Measurements from ENCODE around the gene TRIM71. TPM values are rescaled to one million over a fixed set of nuclear protein-coding genes. Genes with fewer than 3 reads are reported as not detected.

Gene TRIM71
- total and polyA plus RNA-seq, 2 experiments from 2014 or later: 3.3 to 21.8 TPM

DNA sequence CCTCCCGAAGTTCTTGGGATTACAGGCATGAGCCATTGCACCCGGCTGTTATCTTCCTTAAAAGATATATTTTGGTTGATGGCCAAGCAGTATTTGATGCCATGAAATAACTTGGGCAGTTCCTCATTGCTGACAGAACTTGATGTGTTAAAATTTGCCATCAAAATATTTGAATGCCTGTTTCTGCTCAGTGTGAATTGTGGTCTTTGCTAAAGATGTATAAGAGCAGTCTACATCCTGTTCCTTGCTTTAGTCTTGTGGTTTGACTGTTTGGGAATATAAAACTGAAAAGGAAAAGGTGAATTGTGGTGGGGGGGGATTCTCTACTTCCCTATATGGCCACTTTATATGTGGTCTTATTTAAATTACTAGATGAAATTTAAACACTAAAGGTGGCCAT, 14.0 kb downstream of the TRIM71 start:
- Histone ChIP-seq H3K9me3 (ENCODE audit: low read depth) (no peaks in the 10 kb centered on the region), H3K27ac (no peak overlapping the region), H3K4me3 (no peak overlapping the region), H3K4me1 (ENCODE audit: low read depth) (peaks cover 42% of the 10 kb centered on the region), H3K36me3 (no peaks in the 10 kb centered on the region), H3K27me3 (no peaks in the 10 kb centered on the region)
- no peak for DNase-seq (ENCODE audit: low read depth in 1 of 2, low spot score in 1 of 2)
- TF ChIP-seq, protein P1, sequence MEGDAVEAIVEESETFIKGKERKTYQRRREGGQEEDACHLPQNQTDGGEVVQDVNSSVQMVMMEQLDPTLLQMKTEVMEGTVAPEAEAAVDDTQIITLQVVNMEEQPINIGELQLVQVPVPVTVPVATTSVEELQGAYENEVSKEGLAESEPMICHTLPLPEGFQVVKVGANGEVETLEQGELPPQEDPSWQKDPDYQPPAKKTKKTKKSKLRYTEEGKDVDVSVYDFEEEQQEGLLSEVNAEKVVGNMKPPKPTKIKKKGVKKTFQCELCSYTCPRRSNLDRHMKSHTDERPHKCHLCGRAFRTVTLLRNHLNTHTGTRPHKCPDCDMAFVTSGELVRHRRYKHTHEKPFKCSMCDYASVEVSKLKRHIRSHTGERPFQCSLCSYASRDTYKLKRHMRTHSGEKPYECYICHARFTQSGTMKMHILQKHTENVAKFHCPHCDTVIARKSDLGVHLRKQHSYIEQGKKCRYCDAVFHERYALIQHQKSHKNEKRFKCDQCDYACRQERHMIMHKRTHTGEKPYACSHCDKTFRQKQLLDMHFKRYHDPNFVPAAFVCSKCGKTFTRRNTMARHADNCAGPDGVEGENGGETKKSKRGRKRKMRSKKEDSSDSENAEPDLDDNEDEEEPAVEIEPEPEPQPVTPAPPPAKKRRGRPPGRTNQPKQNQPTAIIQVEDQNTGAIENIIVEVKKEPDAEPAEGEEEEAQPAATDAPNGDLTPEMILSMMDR (IDR thresholded peaks at IDR 0.05; ENCODE audit: low read depth, low read length): no peak

DNA sequence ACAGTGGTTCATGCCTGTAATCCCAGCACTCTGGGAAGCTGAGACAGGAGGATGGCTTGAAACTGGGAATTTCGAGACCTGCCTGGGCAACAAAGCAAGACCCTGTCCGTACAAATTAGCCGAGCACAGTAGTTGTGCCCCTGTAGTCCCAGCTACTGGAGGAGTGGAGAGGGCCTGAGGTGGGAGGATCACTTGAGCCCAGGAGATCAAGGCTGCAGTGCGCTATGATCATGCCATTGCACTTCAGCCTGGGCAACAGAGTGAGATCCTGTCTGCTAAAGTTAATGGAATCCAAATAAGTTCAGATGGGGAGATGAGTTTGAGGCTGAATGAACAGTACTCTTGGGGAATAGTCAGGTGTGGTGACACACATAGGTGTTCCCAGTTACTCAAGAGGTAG, 14.4 kb downstream of the TRIM71 start:
- Histone ChIP-seq H3K4me1 (ENCODE audit: low read depth) (peaks cover 45% of the 10 kb centered on the region), H3K27me3 (no peaks in the 10 kb centered on the region), H3K9me3 (ENCODE audit: low read depth) (no peaks in the 10 kb centered on the region), H3K4me3 (no peak overlapping the region), H3K27ac (no peak overlapping the region), H3K36me3 (no peaks in the 10 kb centered on the region)
- TF ChIP-seq, protein P1 (IDR thresholded peaks at IDR 0.05; ENCODE audit: low read depth, low read length): no peak
- DNase-seq (ENCODE audit: low read depth in 1 of 2, low spot score in 1 of 2): no peak

DNA sequence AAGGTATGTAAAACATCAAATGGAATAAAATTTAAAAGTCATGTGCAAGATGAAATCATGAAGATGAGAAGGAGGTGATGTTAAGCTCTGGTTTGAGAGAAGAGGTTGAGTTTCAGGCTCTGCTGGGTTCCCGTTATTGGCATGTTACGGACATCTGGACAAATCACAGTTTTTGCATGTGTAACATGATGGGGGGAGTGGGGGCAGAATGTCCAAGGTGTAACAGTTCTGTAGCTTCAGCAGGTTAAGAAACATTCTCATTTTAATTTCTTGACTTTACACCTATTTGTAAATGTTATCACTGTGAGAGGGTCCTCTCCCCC, 17.2 kb downstream of the TRIM71 start:
- Histone ChIP-seq H3K4me1 (ENCODE audit: low read depth) (peaks cover 50% of the 10 kb centered on the region), H3K27me3 (no peaks in the 10 kb centered on the region), H3K36me3 (no peaks in the 10 kb centered on the region), H3K27ac (no peak overlapping the region), H3K4me3 (no peak overlapping the region), H3K9me3 (ENCODE audit: low read depth) (no peaks in the 10 kb centered on the region)
- TF ChIP-seq, protein P1 (IDR thresholded peaks at IDR 0.05; ENCODE audit: low read depth, low read length): no peak
- DNase-seq (ENCODE audit: low read depth in 1 of 2, low spot score in 1 of 2): no peak

DNA sequence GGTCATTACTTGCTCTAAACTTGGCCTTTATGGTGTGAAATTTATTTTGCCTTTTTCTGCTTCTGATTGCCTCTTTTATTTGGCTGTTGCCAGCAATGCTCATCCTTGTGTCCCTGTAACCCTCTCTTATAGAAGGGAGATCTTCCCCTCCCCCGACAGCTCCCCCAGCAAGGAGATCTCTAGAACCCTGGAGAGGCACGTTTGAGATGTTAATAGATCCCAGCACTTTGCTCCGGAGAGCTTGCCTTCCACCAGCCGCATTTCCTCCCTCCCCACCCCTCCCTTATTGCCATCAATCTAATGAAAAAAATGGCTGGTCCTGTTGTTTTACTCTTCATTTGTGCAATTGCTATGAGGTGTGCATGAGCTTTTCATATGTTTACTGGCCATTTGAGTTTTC, 18.2 kb downstream of the TRIM71 start:
- no peaks in the 10 kb centered on the region for H3K27me3 ChIP-seq
- DNase-seq (ENCODE audit: low read depth in 1 of 2, low spot score in 1 of 2): no peak
- no peaks in the 10 kb centered on the region for H3K36me3 ChIP-seq
- TF ChIP-seq, protein P1 (IDR thresholded peaks at IDR 0.05; ENCODE audit: low read depth, low read length): no peak
- H3K27ac ChIP-seq: no peak overlapping the region
- peaks cover 57% of the 10 kb centered on the region for H3K4me1 ChIP-seq (ENCODE audit: low read depth)
- no peak overlapping the region for H3K4me3 ChIP-seq
- no peaks in the 10 kb centered on the region for H3K9me3 ChIP-seq (ENCODE audit: low read depth)

DNA sequence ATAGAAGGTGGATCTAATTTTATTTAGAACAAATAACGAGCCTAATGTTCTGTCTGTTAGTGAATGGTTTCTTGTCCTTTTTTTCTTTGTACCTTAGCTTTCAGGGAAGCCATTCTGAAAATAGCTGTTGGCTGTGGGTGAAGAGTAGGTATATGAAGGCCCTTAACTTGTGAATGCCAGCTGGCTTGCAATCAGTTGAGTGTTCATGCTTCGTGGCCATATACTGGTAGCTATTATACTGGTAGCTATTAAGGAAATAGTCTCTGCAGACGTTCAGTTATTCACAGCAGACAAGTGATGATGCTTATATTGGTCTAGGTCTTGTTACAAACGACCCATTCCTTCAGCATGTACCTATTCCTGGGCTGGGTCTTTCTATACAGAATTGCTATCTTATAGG, 18.8 kb downstream of the TRIM71 start:
- no peaks in the 10 kb centered on the region for H3K9me3 ChIP-seq (ENCODE audit: low read depth)
- TF ChIP-seq, protein P1 (IDR thresholded peaks at IDR 0.05; ENCODE audit: low read depth, low read length): no peak
- no peak overlapping the region for H3K4me3 ChIP-seq
- no peaks in the 10 kb centered on the region for H3K27me3 ChIP-seq
- no peaks in the 10 kb centered on the region for H3K36me3 ChIP-seq
- DNase-seq (ENCODE audit: low read depth in 1 of 2, low spot score in 1 of 2): no peak
- peak overlapping the region; percentile 7 for H3K27ac ChIP-seq
- peaks cover 57% of the 10 kb centered on the region for H3K4me1 ChIP-seq (ENCODE audit: low read depth)

DNA sequence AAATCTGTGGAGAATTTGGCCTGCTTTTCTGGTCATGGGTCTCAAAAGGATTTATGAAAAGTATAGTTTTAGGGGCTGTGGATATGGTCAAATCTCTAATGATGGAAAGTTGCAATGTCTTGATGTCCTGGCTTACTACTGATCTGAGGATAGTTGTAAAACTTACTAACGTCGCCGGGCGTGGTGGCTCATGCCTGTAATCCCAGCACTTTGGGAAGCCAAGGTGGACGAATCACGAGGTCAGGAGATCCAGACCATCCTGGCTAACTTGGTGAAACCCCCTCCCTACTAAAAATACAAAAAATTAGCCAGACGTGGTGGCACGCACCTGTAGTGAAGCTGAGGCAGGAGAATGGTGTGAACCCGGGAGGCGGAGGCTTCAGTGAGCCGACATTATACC, 19.6 kb downstream of the TRIM71 start:
- Histone ChIP-seq H3K27me3 (no peaks in the 10 kb centered on the region), H3K27ac (no peak overlapping the region), H3K4me1 (ENCODE audit: low read depth) (peaks cover 64% of the 10 kb centered on the region), H3K36me3 (no peaks in the 10 kb centered on the region), H3K9me3 (ENCODE audit: low read depth) (no peaks in the 10 kb centered on the region), H3K4me3 (no peak overlapping the region)
- TF ChIP-seq, protein P1 (IDR thresholded peaks at IDR 0.05; ENCODE audit: low read depth, low read length): no peak
- DNase-seq (ENCODE audit: low read depth in 1 of 2, low spot score in 1 of 2): no peak

Data from cardiac muscle cell (in vitro differentiated cells and primary cell).